MCF 10A (cell line): ENCODE data around the gene PPP2R5D. TPM values are rescaled to one million over a fixed set of nuclear protein-coding genes. Genes with fewer than 3 reads are reported as not detected.

Source experiments
- BruUV-seq: library from RNA; stranded (reverse); fragments of 400-500 nt; replicated peaks from 2 replicates; lab custom pipeline; 2021; lab: Mats Ljungman, UMichigan
- CTCF ChIA-PET: fragments of 300-600 bp; sonication (Branson Sonifier 250); formaldehyde crosslinking; extraction: SDS; loops from one replicate; lab custom pipeline; 2021; ENCODE audit warnings: antibody characterized with exemption, inconsistent platforms; lab: Yijun Ruan, JAX
- POLR2A ChIA-PET: fragments of 300-600, 350-650 bp; sonication (Branson Sonifier 250); formaldehyde crosslinking; extraction: SDS; loops from one replicate; lab custom pipeline; 2020; ENCODE audit warnings: antibody characterized with exemption, inconsistent platforms; lab: Yijun Ruan, JAX
- DNase-seq: peaks from one replicate; pipeline ENCODE4 v3.0.0-alpha.2; 2018; ENCODE audit not compliant: unreplicated experiment
- H3K27ac Mint-ChIP-seq: one replicate; pipeline ENCODE4 v1.8.0; 2022; ENCODE audit warnings: mild to moderate bottlenecking, low read depth, mixed read lengths; ENCODE audit not compliant: unreplicated experiment
- H3K27me3 Mint-ChIP-seq: one replicate; pipeline ENCODE4 v1.8.0; 2022; ENCODE audit warnings: mixed read lengths; ENCODE audit not compliant: insufficient read depth, unreplicated experiment
- H3K36me3 Mint-ChIP-seq: one replicate; pipeline ENCODE4 v1.8.0; 2022; ENCODE audit warnings: mild to moderate bottlenecking, moderate library complexity, mixed read lengths; ENCODE audit not compliant: insufficient read depth, unreplicated experiment
- H3K4me1 Mint-ChIP-seq: one replicate; pipeline ENCODE4 v1.8.0; 2022; ENCODE audit warnings: mixed read lengths; ENCODE audit not compliant: insufficient read depth, unreplicated experiment
- H3K4me3 Mint-ChIP-seq: one replicate; pipeline ENCODE4 v1.8.0; 2022; ENCODE audit warnings: mild to moderate bottlenecking, moderate library complexity, mixed read lengths; ENCODE audit not compliant: unreplicated experiment
- H3K9me3 Mint-ChIP-seq: one replicate; pipeline ENCODE4 v1.8.0; 2022; ENCODE audit warnings: mixed read lengths; ENCODE audit not compliant: unreplicated experiment
- intact Hi-C: fragments of 100-400 bp; cut with micrococcal nuclease; formaldehyde crosslinking; loops from 2 replicates; pipeline ENCODE4 v1.14.1; 2022
- total RNA-seq: library from RNA; stranded (reverse); gene quantifications from 2 replicates; pipeline ENCODE4 v1.2.3, GENCODE V29; 2022
- TF ChIP-seq, protein P1 (sequence below): fragments of 200-600 bp; IDR thresholded peaks from one replicate; pipeline ENCODE4 v1.8.0; 2022; ENCODE audit warnings: antibody characterized with exemption, mild to moderate bottlenecking; ENCODE audit not compliant: unreplicated experiment

The PPP2R5D gene
- total RNA-seq, 1 experiment from 2014 or later, result 17.9 TPM

DNA sequence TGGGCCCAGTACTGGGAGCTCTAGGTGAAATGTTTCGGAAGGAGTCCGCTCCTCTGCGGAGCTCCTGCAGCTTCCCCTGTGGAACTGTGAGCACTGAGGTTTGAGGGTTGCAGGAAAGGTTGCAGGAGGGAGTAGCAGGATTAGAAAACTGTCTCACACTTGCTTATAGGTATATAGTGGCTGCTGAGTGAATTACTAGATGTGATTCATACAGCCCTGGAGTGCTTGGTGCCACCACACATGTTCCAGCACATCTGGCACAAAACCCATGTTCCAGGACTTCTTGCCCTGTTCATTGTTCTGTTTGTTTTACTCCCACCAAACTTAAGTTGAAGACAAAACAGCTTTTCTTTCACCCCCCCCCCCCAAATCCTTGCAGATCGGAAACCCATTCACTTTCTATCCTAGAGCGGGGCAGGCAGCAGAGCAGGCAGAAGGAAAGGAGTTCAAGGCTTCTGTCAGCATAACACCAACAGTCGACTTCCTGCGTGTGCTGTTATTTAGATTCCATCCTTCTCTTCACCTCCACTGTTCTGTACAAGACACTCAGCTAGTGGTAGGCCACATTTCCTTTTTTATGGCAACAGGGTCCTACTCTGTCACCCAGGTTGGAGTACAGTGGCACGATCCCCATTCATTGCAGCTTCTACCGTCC, 4.7 kb upstream of the PPP2R5D start:
- BruUV-seq, result no TSS peak
- intact Hi-C loops, result loop anchor here (2.0 kb wide), 1 partner anchor 51 kb away; the partner anchor contains the start of gene CNPY3
- TF ChIP-seq, protein P1, sequence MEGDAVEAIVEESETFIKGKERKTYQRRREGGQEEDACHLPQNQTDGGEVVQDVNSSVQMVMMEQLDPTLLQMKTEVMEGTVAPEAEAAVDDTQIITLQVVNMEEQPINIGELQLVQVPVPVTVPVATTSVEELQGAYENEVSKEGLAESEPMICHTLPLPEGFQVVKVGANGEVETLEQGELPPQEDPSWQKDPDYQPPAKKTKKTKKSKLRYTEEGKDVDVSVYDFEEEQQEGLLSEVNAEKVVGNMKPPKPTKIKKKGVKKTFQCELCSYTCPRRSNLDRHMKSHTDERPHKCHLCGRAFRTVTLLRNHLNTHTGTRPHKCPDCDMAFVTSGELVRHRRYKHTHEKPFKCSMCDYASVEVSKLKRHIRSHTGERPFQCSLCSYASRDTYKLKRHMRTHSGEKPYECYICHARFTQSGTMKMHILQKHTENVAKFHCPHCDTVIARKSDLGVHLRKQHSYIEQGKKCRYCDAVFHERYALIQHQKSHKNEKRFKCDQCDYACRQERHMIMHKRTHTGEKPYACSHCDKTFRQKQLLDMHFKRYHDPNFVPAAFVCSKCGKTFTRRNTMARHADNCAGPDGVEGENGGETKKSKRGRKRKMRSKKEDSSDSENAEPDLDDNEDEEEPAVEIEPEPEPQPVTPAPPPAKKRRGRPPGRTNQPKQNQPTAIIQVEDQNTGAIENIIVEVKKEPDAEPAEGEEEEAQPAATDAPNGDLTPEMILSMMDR, result no peak
- H3K4me3 Mint-ChIP-seq, result peak overlapping the region; percentile 87
- H3K27ac Mint-ChIP-seq, result peak overlapping the region; percentile 91
- H3K9me3 Mint-ChIP-seq, result no peaks in the 10 kb centered on the region
- peak; percentile 41 for DNase-seq
- H3K36me3 Mint-ChIP-seq, result peaks cover 43% of the 10 kb centered on the region
- ChIA-PET CTCF (interaction anchor here (0.6 to 1.5 kb wide), 7 partner anchors 8 to 470 kb away, joined by 3 to 6 read pairs (median 3); partner anchors contain the start of genes CNPY3 and CUL7), POLR2A (interaction anchor here (0.7 to 3.5 kb wide), 28 partner anchors 9 to 526 kb away, joined by 3 to 69 read pairs (median 7); partner anchors contain the start of genes CNPY3, CUL7, GNMT and KLC4)
- H3K27me3 Mint-ChIP-seq, result no peaks in the 10 kb centered on the region
- H3K4me1 Mint-ChIP-seq, result peaks cover 15% of the 10 kb centered on the region

DNA sequence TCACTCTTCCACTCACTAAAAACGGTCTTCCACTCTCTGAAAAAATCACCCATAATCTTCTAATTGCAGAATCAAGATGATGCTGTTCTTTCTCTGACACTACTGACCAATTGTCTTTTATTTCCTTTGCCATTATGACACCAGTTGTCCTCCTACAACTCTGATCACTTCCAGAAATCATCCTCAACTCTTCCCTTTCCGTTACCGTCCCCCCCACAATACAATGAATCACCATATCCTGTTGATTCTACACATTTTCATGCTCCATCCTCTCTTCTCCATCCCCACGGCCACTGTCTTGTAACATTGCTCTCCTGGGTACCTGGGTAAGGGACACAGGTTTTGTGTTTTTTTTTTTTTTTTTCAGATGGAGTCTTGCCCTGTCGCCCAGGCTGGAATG, 2.5 kb upstream of the PPP2R5D start:
- Mint-ChIP-seq H3K4me1 (peaks cover 33% of the 10 kb centered on the region), H3K9me3 (no peaks in the 10 kb centered on the region), H3K27ac (no peak overlapping the region), H3K27me3 (no peaks in the 10 kb centered on the region), H3K36me3 (peaks cover 25% of the 10 kb centered on the region), H3K4me3 (no peak overlapping the region)
- TF ChIP-seq, protein P1, result no peak
- ChIA-PET CTCF (interaction anchor here (0.7 kb wide), 1 partner anchor 15 kb away, joined by 3 read pairs; no protein-coding TSS in a partner anchor), POLR2A (no interaction called here)
- intact Hi-C loops, result no loop called here
- DNase-seq, result no peak
- BruUV-seq, result no TSS peak

DNA sequence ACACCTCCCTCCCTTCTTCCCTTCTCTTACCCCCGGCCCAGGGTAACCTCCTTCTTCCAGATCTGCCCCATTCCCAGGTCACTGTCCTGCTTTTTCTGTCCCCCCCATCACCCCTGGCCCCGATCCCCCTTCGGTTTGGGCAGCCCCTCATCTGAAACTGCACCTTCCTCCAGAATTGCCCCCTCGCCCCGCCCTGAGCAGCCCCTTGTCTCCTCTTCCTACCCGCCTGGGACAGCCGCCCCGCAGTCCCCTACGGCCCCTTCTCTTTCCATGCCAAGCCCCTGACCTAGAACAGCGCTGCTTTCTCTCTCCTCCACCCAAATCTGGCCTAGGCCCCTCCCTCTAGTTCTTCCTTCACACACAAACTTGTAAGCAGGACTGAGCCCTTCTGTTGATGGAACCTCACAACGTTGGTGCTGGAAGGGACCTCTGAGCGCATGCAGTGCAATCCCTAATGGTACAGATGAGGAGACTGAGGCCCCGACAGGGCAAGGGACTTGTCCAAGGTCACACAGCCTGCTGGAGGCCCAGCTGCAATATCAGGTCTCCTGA, 630 bp downstream of the PPP2R5D start:
- Mint-ChIP-seq H3K27ac (peak overlapping the region; percentile 90), H3K4me3 (peak overlapping the region; percentile 78), H3K27me3 (no peaks in the 10 kb centered on the region), H3K9me3 (no peaks in the 10 kb centered on the region), H3K36me3 (peaks cover 14% of the 10 kb centered on the region), H3K4me1 (peaks cover 33% of the 10 kb centered on the region)
- intact Hi-C loops, result loop anchor here (1.0 kb wide), 1 partner anchor 28 kb away; the partner anchor contains the start of gene MEA1
- no peak for DNase-seq
- TF ChIP-seq, protein P1, result no peak
- ChIA-PET POLR2A (interaction anchor here (0.6 to 3.0 kb wide), 22 partner anchors 10 to 203 kb away, joined by 3 to 39 read pairs (median 4); partner anchors contain the start of genes BICRAL, CNPY3, CUL7 and GNMT), CTCF (interaction anchor here (0.6 kb wide), 1 partner anchor 485 kb away, joined by 5 read pairs; no protein-coding TSS in a partner anchor)
- BruUV-seq, result no TSS peak
